Activated naive CD8-positive, alpha-beta T cell treated with anti-CD3 and anti-CD28 coated beads, Interleukin-2, amount 50 U/mL, for 24 hours (primary cell): ENCODE measurements around the gene MYOM1.

ENCODE experiments used
- ATAC-seq: fragments of 150-1000 bp; cut with Tn5 transposase; one replicate; pipeline ENCODE4 v1.10.0; 2021
- DNase-seq: peaks from one replicate; pipeline ENCODE4 v3.0.0; 2021
- H3K27ac Mint-ChIP-seq: one replicate; pipeline ENCODE4 v1.8.0; 2021; ENCODE audit warnings: mild to moderate bottlenecking, mixed read lengths
- H3K27me3 Mint-ChIP-seq: one replicate; pipeline ENCODE4 v1.8.0; 2021; ENCODE audit warnings: mixed read lengths
- H3K36me3 Mint-ChIP-seq: one replicate; pipeline ENCODE4 v1.8.0; 2021; ENCODE audit warnings: low read depth, mixed read lengths
- H3K4me1 Mint-ChIP-seq: one replicate; pipeline ENCODE4 v1.8.0; 2021; ENCODE audit warnings: mixed read lengths
- H3K4me3 Mint-ChIP-seq: one replicate; pipeline ENCODE4 v1.8.0; 2021; ENCODE audit warnings: mild to moderate bottlenecking, moderate library complexity, mixed read lengths
- H3K9me3 Mint-ChIP-seq: one replicate; pipeline ENCODE4 v1.8.0; 2021; ENCODE audit warnings: mixed read lengths

The MYOM1 gene

GRCh38 chr18:3147935-3148554 is 71.7 kb downstream of the MYOM1 start:
- DNase-seq (no peak), ATAC-seq (no peak)
- H3K9me3 Mint-ChIP-seq: peaks cover 2% of the 10 kb centered on the region
- H3K36me3 Mint-ChIP-seq: no peaks in the 10 kb centered on the region
- H3K27ac Mint-ChIP-seq: no peak overlapping the region
- no peaks in the 10 kb centered on the region for H3K4me1 Mint-ChIP-seq
- no peak overlapping the region for H3K4me3 Mint-ChIP-seq
- H3K27me3 Mint-ChIP-seq: no peaks in the 10 kb centered on the region

- no peak for DNase-seq
Observed at GRCh38 chr18:3140986-3141639, 78.7 kb downstream of the MYOM1 start.

GRCh38 chr18:3140342-3140741 is 79.4 kb downstream of the MYOM1 start:
- H3K27me3 Mint-ChIP-seq: no peaks in the 10 kb centered on the region
- no peak for ATAC-seq
- H3K36me3 Mint-ChIP-seq: no peaks in the 10 kb centered on the region
- no peak overlapping the region for H3K4me3 Mint-ChIP-seq
- no peak for DNase-seq
- H3K4me1 Mint-ChIP-seq: no peaks in the 10 kb centered on the region
- peaks cover 8% of the 10 kb centered on the region for H3K9me3 Mint-ChIP-seq
- no peak overlapping the region for H3K27ac Mint-ChIP-seq

More at GRCh38 chr18:3140986-3141639, 78.7 kb downstream of the MYOM1 start:
- no peaks in the 10 kb centered on the region for H3K4me1 Mint-ChIP-seq
- ATAC-seq: no peak
- no peaks in the 10 kb centered on the region for H3K27me3 Mint-ChIP-seq
- no peak overlapping the region for H3K27ac Mint-ChIP-seq
- H3K4me3 Mint-ChIP-seq: no peak overlapping the region
- no peaks in the 10 kb centered on the region for H3K36me3 Mint-ChIP-seq
- peaks cover 8% of the 10 kb centered on the region for H3K9me3 Mint-ChIP-seq

GRCh38 chr18:3139406-3139805 is 80.4 kb downstream of the MYOM1 start:
- H3K9me3 Mint-ChIP-seq: peaks cover 8% of the 10 kb centered on the region
- no peak for ATAC-seq
- H3K4me3 Mint-ChIP-seq: no peak overlapping the region
- H3K36me3 Mint-ChIP-seq: no peaks in the 10 kb centered on the region
- no peaks in the 10 kb centered on the region for H3K4me1 Mint-ChIP-seq
- no peaks in the 10 kb centered on the region for H3K27me3 Mint-ChIP-seq
- no peak overlapping the region for H3K27ac Mint-ChIP-seq
- no peak for DNase-seq

GRCh38 chr18:3138274-3138975 is 81.3 kb downstream of the MYOM1 start:
- H3K27me3 Mint-ChIP-seq: no peaks in the 10 kb centered on the region
- H3K27ac Mint-ChIP-seq: no peak overlapping the region
- peaks cover 8% of the 10 kb centered on the region for H3K9me3 Mint-ChIP-seq
- H3K36me3 Mint-ChIP-seq: no peaks in the 10 kb centered on the region
- no peak for ATAC-seq
- H3K4me1 Mint-ChIP-seq: no peaks in the 10 kb centered on the region
- no peak for DNase-seq
- no peak overlapping the region for H3K4me3 Mint-ChIP-seq

- no peak for ATAC-seq
- Mint-ChIP-seq H3K27ac (no peak overlapping the region), H3K9me3 (no peaks in the 10 kb centered on the region), H3K4me3 (no peak overlapping the region), H3K4me1 (no peaks in the 10 kb centered on the region), H3K27me3 (no peaks in the 10 kb centered on the region), H3K36me3 (no peaks in the 10 kb centered on the region)
- no peak for DNase-seq
Observed at GRCh38 chr18:3135536-3135935, 84.2 kb downstream of the MYOM1 start.

GRCh38 chr18:3132700-3133099 is 87.1 kb downstream of the MYOM1 start:
- Mint-ChIP-seq H3K4me1 (peaks cover 4% of the 10 kb centered on the region), H3K4me3 (no peak overlapping the region), H3K36me3 (no peaks in the 10 kb centered on the region), H3K27me3 (no peaks in the 10 kb centered on the region), H3K27ac (no peak overlapping the region), H3K9me3 (no peaks in the 10 kb centered on the region)
- ATAC-seq: no peak
- no peak for DNase-seq

GRCh38 chr18:3130344-3130743 is 89.4 kb downstream of the MYOM1 start:
- Mint-ChIP-seq H3K27ac (no peak overlapping the region), H3K36me3 (no peaks in the 10 kb centered on the region), H3K9me3 (no peaks in the 10 kb centered on the region), H3K4me3 (no peak overlapping the region), H3K27me3 (no peaks in the 10 kb centered on the region), H3K4me1 (peaks cover 4% of the 10 kb centered on the region)
- DNase-seq (no peak), ATAC-seq (no peak)

GRCh38 chr18:3129053-3129864 is 90.5 kb downstream of the MYOM1 start:
- peaks cover 4% of the 10 kb centered on the region for H3K4me1 Mint-ChIP-seq
- peak; percentile 84 for DNase-seq
- no peak overlapping the region for H3K27ac Mint-ChIP-seq

GRCh38 chr18:3126457-3127097 is 93.2 kb downstream of the MYOM1 start:
- Mint-ChIP-seq H3K9me3 (peaks cover 5% of the 10 kb centered on the region), H3K4me1 (peaks cover 4% of the 10 kb centered on the region), H3K36me3 (peaks cover 7% of the 10 kb centered on the region), H3K4me3 (no peak overlapping the region), H3K27ac (no peak overlapping the region), H3K27me3 (no peaks in the 10 kb centered on the region)
- no peak for DNase-seq
- ATAC-seq: no peak

More at GRCh38 chr18:3129053-3129864, 90.5 kb downstream of the MYOM1 start:
- no peaks in the 10 kb centered on the region for H3K27me3 Mint-ChIP-seq
- no peak overlapping the region for H3K4me3 Mint-ChIP-seq
- peaks cover 5% of the 10 kb centered on the region for H3K9me3 Mint-ChIP-seq
- peaks cover 7% of the 10 kb centered on the region for H3K36me3 Mint-ChIP-seq
- ATAC-seq: peak; percentile 98

- no peak for ATAC-seq
- Mint-ChIP-seq H3K4me3 (no peak overlapping the region), H3K4me1 (peaks cover 4% of the 10 kb centered on the region), H3K27me3 (no peaks in the 10 kb centered on the region), H3K9me3 (peaks cover 5% of the 10 kb centered on the region), H3K27ac (no peak overlapping the region), H3K36me3 (peaks cover 7% of the 10 kb centered on the region)
- no peak for DNase-seq
Observed at GRCh38 chr18:3124822-3125221, 94.9 kb downstream of the MYOM1 start.

GRCh38 chr18:3122851-3123250 is 96.9 kb downstream of the MYOM1 start:
- Mint-ChIP-seq H3K27me3 (no peaks in the 10 kb centered on the region), H3K9me3 (peaks cover 5% of the 10 kb centered on the region), H3K4me1 (no peaks in the 10 kb centered on the region), H3K36me3 (peaks cover 7% of the 10 kb centered on the region), H3K27ac (no peak overlapping the region), H3K4me3 (no peak overlapping the region)
- no peak for DNase-seq
- no peak for ATAC-seq

- no peak overlapping the region for H3K27ac Mint-ChIP-seq
- DNase-seq: no peak
- H3K4me1 Mint-ChIP-seq: no peaks in the 10 kb centered on the region
- H3K27me3 Mint-ChIP-seq: no peaks in the 10 kb centered on the region
- H3K36me3 Mint-ChIP-seq: peaks cover 7% of the 10 kb centered on the region
- no peak for ATAC-seq
- H3K4me3 Mint-ChIP-seq: no peak overlapping the region
- H3K9me3 Mint-ChIP-seq: peaks cover 5% of the 10 kb centered on the region
Observed at GRCh38 chr18:3121259-3121658, 98.5 kb downstream of the MYOM1 start.

- H3K4me1 Mint-ChIP-seq: no peaks in the 10 kb centered on the region
- peaks cover 7% of the 10 kb centered on the region for H3K36me3 Mint-ChIP-seq
Observed at GRCh38 chr18:3120356-3120755, 99.4 kb downstream of the MYOM1 start.

More at GRCh38 chr18:3120356-3120755, 99.4 kb downstream of the MYOM1 start:
- ATAC-seq (no peak), DNase-seq (no peak)
- Mint-ChIP-seq H3K27me3 (no peaks in the 10 kb centered on the region), H3K9me3 (peaks cover 5% of the 10 kb centered on the region), H3K4me3 (no peak overlapping the region), H3K27ac (no peak overlapping the region)
